B cell (primary cell): ENCODE results near the gene TBXT. TPM values are rescaled to one million over a fixed set of nuclear protein-coding genes. Genes with fewer than 3 reads are reported as not detected.

ENCODE experiments used
- ATAC-seq: fragments of 200-7000 bp; cut with Tn5 transposase; one replicate; pipeline ENCODE4 v1.10.0; 2021; ENCODE audit warnings: low read depth, mild to moderate bottlenecking, moderate number of reproducible peaks, moderate library complexity
- CTCF ChIA-PET: fragments of 350-600 bp; sonication (Branson Sonifier 250); formaldehyde crosslinking; loops from one replicate; lab custom pipeline; 2021; ENCODE audit warnings: antibody characterized with exemption, inconsistent platforms; lab: Charles Lee
- POLR2A ChIA-PET: fragments of 350-600 bp; sonication (Branson Sonifier 250); formaldehyde crosslinking; loops from one replicate; lab custom pipeline; 2021; ENCODE audit warnings: antibody characterized with exemption; lab: Charles Lee
- DNase-seq: peaks from one replicate; pipeline ENCODE4 v3.0.0; 2013
- H2AFZ ChIP-seq: 2 replicates; pipeline ENCODE4 v1.6.1; 2012; ENCODE audit warnings: mild to moderate bottlenecking, low read depth, low read length; ENCODE audit not compliant: insufficient read depth, poor library complexity, severe bottlenecking
- H3K27ac ChIP-seq, 2 donors: 1 replicate in 1 of 2; 2 replicates in 1 of 2; pipeline ENCODE4 v1.5.1; 2012 to 2013; ENCODE audit warnings: low read length in 2 of 2, mild to moderate bottlenecking in 2 of 2, moderate library complexity in 1 of 2
- H3K27me3 ChIP-seq, 4 experiments: fragments of 200-600 bp in 1 of 4; sonication (generic) in 1 of 4; replicated peaks in 1 of 4; 1 replicate in 2 of 4; 2 replicates in 2 of 4; pipeline versions ENCODE4 v1.6.1 to v1.7.0; 2013 to 2016; ENCODE audit warnings: low read length in 3 of 4, mild to moderate bottlenecking in 2 of 4, mixed read lengths in 1 of 4, moderate library complexity in 1 of 4; ENCODE audit not compliant: insufficient read depth in 4 of 4, control insufficient read depth in 3 of 4; ENCODE audit errors: control extremely low read depth in 1 of 4
- H3K36me3 ChIP-seq, 2 experiments: replicated peaks in 1 of 2; 1 replicate in 1 of 2; 2 replicates in 1 of 2; pipeline versions ENCODE4 v1.6.1 to v1.7.1; 2013; ENCODE audit warnings: low read length in 1 of 2; ENCODE audit not compliant: insufficient read depth in 2 of 2, control insufficient read depth in 1 of 2; ENCODE audit errors: control extremely low read depth in 1 of 2, extremely low read depth in 1 of 2
- H3K4me1 ChIP-seq, 2 donors: fragments of 200-600 bp in 1 of 2; sonication (generic) in 1 of 2; 1 replicate in 1 of 2; 2 replicates in 1 of 2; pipeline versions ENCODE4 v1.5.1 to v1.6.1; 2013 to 2017; ENCODE audit warnings: low read length in 2 of 2; ENCODE audit not compliant: control insufficient read depth in 2 of 2, insufficient read depth in 2 of 2
- H3K4me2 ChIP-seq: replicated peaks from 2 replicates; pipeline ENCODE3; 2012; ENCODE audit warnings: mild to moderate bottlenecking, low read depth, low read length; ENCODE audit not compliant: poor library complexity, severe bottlenecking
- H3K4me3 ChIP-seq, 5 experiments: fragments of 200-600 bp in 1 of 5; sonication (generic) in 1 of 5; 1 replicate in 3 of 5; 2 replicates in 2 of 5; pipeline versions ENCODE4 v1.5.1 to v1.7.0; 2011 to 2016; ENCODE audit warnings: low read length in 4 of 5, mild to moderate bottlenecking in 4 of 5, low read depth in 2 of 5, control low read depth in 1 of 5, moderate library complexity in 1 of 5; ENCODE audit not compliant: insufficient read depth in 1 of 5; ENCODE audit errors: control extremely low read depth in 1 of 5, extremely low read depth in 1 of 5
- H3K79me2 ChIP-seq: fragments of 200-600 bp; sonication (generic); one replicate; pipeline ENCODE4 v1.6.0; 2016; ENCODE audit warnings: low read length; ENCODE audit not compliant: control insufficient read depth, insufficient read depth
- H3K9ac ChIP-seq: fragments of 200-600 bp; sonication (generic); 2 replicates; pipeline ENCODE4 v1.6.1; 2017; ENCODE audit warnings: mild to moderate bottlenecking, low read length, moderate library complexity
- H3K9me3 ChIP-seq, 3 donors: one replicate each; pipeline versions ENCODE4 v1.6.1 to v1.7.1; 2013; ENCODE audit warnings: low read length in 2 of 3; ENCODE audit not compliant: control insufficient read depth in 2 of 3, insufficient read depth in 1 of 3; ENCODE audit errors: control extremely low read depth in 1 of 3
- H4K20me1 ChIP-seq: 2 replicates; pipeline ENCODE4 v1.6.0; 2012; ENCODE audit warnings: mild to moderate bottlenecking, low read length; ENCODE audit not compliant: insufficient read depth, control insufficient read depth, poor library complexity, severe bottlenecking
- H3K27ac Mint-ChIP-seq: one replicate; pipeline ENCODE4 v1.8.0; 2021; ENCODE audit warnings: mixed read lengths
- H3K27me3 Mint-ChIP-seq: one replicate; pipeline ENCODE4 v1.8.0; 2021; ENCODE audit warnings: mixed read lengths
- H3K4me1 Mint-ChIP-seq: one replicate; pipeline ENCODE4 v1.8.0; 2021; ENCODE audit warnings: mixed read lengths
- H3K4me3 Mint-ChIP-seq: one replicate; pipeline ENCODE4 v1.8.0; 2021; ENCODE audit warnings: mixed read lengths
- H3K9me3 Mint-ChIP-seq: one replicate; pipeline ENCODE4 v1.8.0; 2022; ENCODE audit warnings: mixed read lengths; ENCODE audit not compliant: insufficient read depth
- CTCF ChIP-seq: fragments of 200-600 bp; IDR thresholded peaks from one replicate; pipeline ENCODE4 v1.8.0; 2022; ENCODE audit warnings: antibody characterized with exemption, mild to moderate bottlenecking
- EZH2 ChIP-seq: IDR thresholded peaks from 2 replicates; pipeline ENCODE4 v1.6.1; 2012; ENCODE audit warnings: borderline replicate concordance, low read depth, mild to moderate bottlenecking, moderate library complexity, low read length; ENCODE audit not compliant: insufficient read depth, poor library complexity, severe bottlenecking
- WGBS: methylation state at CpG from one replicate; pipeline ENCODE4 v1.1.5; 2013; ENCODE audit warnings: missing lambda C conversion rate; ENCODE audit not compliant: insufficient coverage; 5-methylcytosine and 5-hydroxymethylcytosine counted together
- intact Hi-C: fragments of 100-400 bp; cut with micrococcal nuclease; formaldehyde crosslinking; loops from one replicate; pipeline ENCODE4 v1.10.0; 2022
- polyA plus RNA-seq: library from polyadenylated mRNA; depleted of rRNA; stranded (reverse); fragments of >200 nt; gene quantifications from 2 replicates; pipeline ENCODE4 v1.2.3, GENCODE V29; 2012
- total RNA-seq, 2 donors: library from RNA; stranded (reverse); fragments of 120-200 nt in 1 of 2; gene quantifications; 1 replicate in 1 of 2; 2 replicates in 1 of 2; pipeline versions ENCODE4 v1.2.3 to v1.2.4, GENCODE V29; 2013 to 2022

TBXT gene
- total and polyA plus RNA-seq, 2 donors (not counting 1 experiment from before 2014, with no cell fraction given), result 0.63 TPM; not detected in 1

GRCh38 chr6:166121726-166122125 lies 45.9 kb downstream of the TBXT start:
- no peak for TF ChIP-seq CTCF
- TF ChIP-seq EZH2, result no peak
- Mint-ChIP-seq H3K27me3 (peaks cover 17% of the 10 kb centered on the region), H3K9me3 (no peaks in the 10 kb centered on the region), H3K4me1 (no peaks in the 10 kb centered on the region), H3K4me3 (no peak overlapping the region), H3K27ac (no peak overlapping the region)
- no peak overlapping the region for H3K4me2 ChIP-seq
- ATAC-seq (no peak), DNase-seq (no peak)
- H3K4me3 ChIP-seq, result no peak overlapping the region
- H3K4me1 ChIP-seq, result no peaks in the 10 kb centered on the region
- no peak overlapping the region for H3K27ac ChIP-seq
- H3K9ac ChIP-seq, result no peak overlapping the region
- intact Hi-C loops, result no loop called here
- 91% methylated on average over 6 of the region's 7 CpGs for WGBS
- no peaks in the 10 kb centered on the region for H3K79me2 ChIP-seq
- no peaks in the 10 kb centered on the region for H4K20me1 ChIP-seq
- POLR2A ChIA-PET, result no interaction called here
- H3K9me3 ChIP-seq, result no peaks in the 10 kb centered on the region
- H3K36me3 ChIP-seq, result no peaks in the 10 kb centered on the region
- no peak overlapping the region for H2AFZ ChIP-seq
- no peaks in the 10 kb centered on the region for H3K27me3 ChIP-seq
- CTCF ChIA-PET, result no interaction called here

- H3K4me3 Mint-ChIP-seq, result no peak overlapping the region
- ATAC-seq (no peak), DNase-seq (no peak)
- no peak overlapping the region for H2AFZ ChIP-seq
- no peaks in the 10 kb centered on the region for H3K4me1 ChIP-seq
- H3K27ac ChIP-seq, result no peak overlapping the region
- H3K79me2 ChIP-seq, result no peaks in the 10 kb centered on the region
- H3K4me2 ChIP-seq, result no peak overlapping the region
- POLR2A ChIA-PET, result no interaction called here
- H3K9me3 Mint-ChIP-seq, result peaks cover 2% of the 10 kb centered on the region
- no peaks in the 10 kb centered on the region for H3K4me1 Mint-ChIP-seq
- no peak overlapping the region for H3K27ac Mint-ChIP-seq
- CTCF ChIA-PET, result no interaction called here
- no peaks in the 10 kb centered on the region for H3K36me3 ChIP-seq
- H3K9ac ChIP-seq, result no peak overlapping the region
- TF ChIP-seq EZH2, result no peak
- TF ChIP-seq CTCF, result no peak
- WGBS, result 100% methylated on average over 1 of the region's 4 CpGs
- no peaks in the 10 kb centered on the region for H3K27me3 ChIP-seq
- no peaks in the 10 kb centered on the region for H4K20me1 ChIP-seq
- no peak overlapping the region for H3K4me3 ChIP-seq
- H3K9me3 ChIP-seq, result peaks cover 2 to 4% (median 3%) of the 10 kb centered on the region in 3 donors
- peaks cover 9% of the 10 kb centered on the region for H3K27me3 Mint-ChIP-seq
- intact Hi-C loops, result no loop called here
Measured at GRCh38 chr6:166119116-166119911, 48.3 kb downstream of the TBXT start.
